Stimulated activated CD4-positive, alpha-beta T cell treated with anti-CD3 and anti-CD28 coated beads, Interleukin-15, amount 100 ng/mL, for 1 hour (primary cell): ENCODE measurements around the gene S100A7.
"Not testable (repeated sequence)": the region's sequence is repeated elsewhere in the genome, so short reads cannot be mapped to it uniquely, and the experiment has no call there.

Source experiments
- DNase-seq, 2 donors: peaks; one replicate each; pipeline ENCODE4 v3.0.0-alpha.2; 2020; ENCODE audit warnings: low read depth in 1 of 2, low spot score in 1 of 2

Gene S100A7

GRCh38 chr1:153431928-153432327, 28.5 kb downstream of the S100A7 start:
- no peak for DNase-seq

DNA sequence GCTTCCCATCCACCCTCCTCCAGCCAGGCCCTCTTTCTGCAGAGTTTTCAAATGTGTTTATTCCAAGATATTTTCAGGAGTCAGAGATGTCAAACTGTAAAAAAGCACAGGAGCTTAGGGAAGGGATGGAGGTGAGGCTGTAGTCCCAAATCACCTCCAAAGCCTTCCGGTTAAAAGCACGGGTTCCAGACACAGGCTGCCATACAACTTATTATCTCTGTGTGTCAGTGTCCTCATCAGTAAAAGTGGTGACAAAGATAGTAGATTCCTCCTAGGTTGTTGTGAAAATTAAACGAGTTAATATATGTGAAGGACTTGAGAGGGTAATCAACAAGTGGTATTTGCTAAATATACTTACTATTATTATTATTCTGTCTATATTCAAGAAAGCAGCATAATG, 29.0 kb downstream of the S100A7 start:
- no peak for DNase-seq

GRCh38 chr1:153431002-153431401, 29.4 kb downstream of the S100A7 start:
- DNase-seq, result no peak

DNA sequence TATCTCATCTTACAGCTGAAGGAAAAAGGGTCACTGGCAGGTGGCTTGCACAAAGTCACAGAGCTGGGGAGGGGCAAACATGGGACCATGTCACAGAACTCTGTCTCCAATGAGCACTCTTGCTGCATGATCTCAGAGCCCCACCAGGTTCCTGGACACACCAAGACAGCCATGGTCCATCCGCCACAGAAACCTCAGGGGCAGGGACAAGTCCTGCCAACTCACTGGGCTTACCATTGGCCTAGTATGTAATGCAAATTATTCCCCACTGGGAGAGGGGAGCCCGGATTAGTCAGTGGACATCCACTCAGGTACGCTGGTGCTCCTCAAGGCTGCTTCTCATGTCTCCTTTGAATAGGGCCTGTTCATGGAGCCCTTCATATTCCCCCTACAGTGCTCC, 29.9 kb downstream of the S100A7 start:
- no peak for DNase-seq

DNA sequence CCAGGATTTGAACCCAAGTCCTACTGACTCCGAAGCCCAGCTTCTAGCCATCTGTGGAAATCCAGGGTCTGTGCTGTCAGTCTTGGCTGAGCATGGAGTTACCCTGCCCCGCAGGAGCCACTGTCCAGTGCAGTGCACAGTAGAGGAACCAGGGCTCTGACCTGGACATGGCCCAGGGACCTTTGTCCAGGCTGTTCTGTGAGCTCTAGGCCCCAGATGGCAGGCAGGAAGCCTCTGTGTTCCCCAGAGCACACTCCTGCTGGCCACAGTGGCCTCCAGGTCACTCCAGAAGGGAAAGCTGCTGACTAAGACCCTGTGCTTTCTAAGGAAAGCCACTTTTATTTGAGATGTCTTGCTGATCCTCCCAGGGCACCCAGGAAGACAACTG, 30.3 kb downstream of the S100A7 start:
- DNase-seq, result no peak

GRCh38 chr1:153429266-153430165, 30.9 kb downstream of the S100A7 start:
- no peak for DNase-seq

DNA sequence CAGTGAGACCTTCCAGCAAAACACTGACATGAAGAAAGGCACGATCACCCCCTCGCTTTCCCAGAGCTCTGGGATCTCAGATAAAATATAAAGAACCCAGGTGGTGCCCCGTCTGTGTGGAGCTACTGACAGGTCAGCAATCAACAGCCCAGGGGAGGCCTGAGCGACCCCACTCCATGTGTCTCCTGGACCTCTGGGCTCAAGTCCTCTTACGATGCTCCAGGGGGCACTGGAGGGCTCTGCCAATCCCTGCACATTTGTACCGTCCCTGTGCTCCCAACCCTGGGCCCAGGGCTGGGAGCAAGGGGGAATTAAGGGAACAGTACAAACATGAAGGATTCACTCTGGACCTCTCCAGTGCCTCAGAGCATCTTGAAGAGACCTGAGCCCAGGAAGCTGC, 31.7 kb downstream of the S100A7 start:
- no peak for DNase-seq

GRCh38 chr1:153428073-153428638, 32.3 kb downstream of the S100A7 start:
- no peak for DNase-seq

DNA sequence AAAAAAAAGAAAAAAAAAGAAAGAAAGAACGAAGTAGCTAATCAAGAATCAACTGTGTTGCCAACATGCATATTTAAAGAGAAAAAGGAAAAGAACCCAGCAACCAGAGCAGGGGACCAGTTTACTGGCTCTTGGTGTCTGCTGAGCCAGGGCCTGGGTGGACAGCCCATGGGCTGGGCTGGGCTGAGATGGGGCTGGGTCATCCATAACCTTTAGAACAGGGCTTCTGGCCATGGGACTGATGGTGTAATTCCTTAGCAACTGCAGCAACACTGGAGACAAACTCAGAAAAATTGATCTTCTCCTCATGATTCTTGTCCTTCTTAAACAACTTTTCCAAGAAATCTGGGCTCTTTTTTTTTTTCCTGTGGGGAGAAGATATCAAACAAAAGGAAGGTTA, 33.6 kb downstream of the S100A7 start:
- DNase-seq, result no peak

DNA sequence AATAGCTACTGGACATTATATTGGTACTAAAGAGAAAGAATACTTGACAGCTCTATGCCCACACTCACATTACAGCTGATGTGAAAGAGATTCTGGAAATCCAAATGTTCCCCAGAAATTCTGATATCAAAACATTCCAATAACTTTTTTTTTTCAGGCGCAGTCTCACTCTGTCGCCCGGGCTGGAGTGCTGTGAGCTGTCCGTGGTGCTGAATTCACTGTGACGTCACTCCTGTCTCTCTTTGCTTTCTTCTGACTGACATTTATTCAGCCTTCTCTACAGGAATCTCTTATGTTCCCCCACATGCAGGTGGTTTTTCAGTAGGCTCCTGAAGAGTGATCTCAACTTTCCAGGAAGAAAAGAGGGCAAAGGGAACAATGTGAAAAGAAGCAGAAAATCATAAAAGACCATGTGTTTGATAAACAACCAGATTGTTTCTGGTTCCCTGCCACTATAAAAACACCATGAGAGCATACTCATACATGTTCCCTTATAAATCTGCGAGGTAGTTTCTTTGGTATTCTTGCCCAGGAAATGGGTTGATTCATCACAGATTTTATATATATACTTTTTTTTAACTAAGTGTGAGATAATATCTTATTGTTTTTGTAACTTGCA, 37.9 kb downstream of the S100A7 start:
- DNase-seq, result peak; percentile 15 to 51

- no peak for DNase-seq
Measured at GRCh38 chr1:153420306-153420705, 40.1 kb downstream of the S100A7 start.

DNA sequence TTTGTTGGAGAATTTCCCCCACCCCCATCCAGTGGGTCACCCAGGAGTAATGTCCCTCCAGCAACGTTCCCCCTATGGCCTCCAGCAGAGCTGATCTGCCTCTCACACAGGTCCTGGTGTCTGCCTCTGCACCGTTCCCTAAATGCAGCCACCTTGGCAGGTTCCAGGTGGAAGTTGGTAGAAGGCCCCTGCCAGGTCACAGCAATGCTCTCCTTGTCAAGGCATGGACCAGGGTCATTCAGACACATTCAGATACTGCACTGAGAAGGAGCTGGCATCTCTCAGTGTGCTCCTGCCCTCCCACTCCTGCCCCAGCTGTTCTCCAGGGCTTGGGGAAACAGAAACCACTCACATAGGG, 41.0 kb downstream of the S100A7 start:
- not testable (repeated sequence) for DNase-seq

- DNase-seq, result not testable (repeated sequence)
Measured at GRCh38 chr1:153418758-153419435, 41.6 kb downstream of the S100A7 start.

DNA sequence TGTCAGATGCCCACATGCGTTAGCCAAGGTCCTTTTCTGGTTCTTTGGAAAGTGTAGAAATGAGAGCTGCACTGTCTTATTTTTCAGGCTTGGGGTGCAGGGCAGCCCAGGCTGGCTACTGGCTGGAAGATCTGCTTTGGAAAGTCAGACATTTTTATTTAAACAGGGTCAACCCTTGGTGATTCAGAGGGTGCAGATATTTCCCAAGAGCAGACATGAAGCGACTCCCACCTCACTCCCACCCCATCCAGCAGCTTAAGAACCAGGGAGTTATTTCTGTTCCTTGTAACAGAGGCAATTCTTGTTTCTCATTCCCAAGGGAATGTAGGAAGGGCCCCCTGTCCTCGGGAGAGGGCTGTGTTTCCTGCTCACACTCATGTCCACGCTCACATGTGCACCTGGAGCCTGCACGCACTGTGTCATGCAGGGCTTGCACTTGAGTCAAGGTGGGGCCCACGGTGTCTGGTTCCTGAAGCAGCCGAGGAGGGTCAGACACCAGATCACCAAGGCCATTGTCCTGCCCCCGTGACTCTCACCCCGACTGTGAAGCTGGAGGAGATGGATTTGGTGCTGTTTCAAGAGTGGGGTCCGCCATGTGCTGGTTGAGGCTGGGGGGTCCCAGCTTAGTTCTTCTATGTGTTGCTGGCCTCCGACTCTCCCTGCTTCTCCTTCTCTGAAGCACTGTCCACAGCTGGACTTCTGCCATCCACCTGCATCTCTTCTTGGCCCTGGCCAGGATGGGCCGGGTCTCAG, 43.1 kb downstream of the S100A7 start:
- no peak for DNase-seq

DNA sequence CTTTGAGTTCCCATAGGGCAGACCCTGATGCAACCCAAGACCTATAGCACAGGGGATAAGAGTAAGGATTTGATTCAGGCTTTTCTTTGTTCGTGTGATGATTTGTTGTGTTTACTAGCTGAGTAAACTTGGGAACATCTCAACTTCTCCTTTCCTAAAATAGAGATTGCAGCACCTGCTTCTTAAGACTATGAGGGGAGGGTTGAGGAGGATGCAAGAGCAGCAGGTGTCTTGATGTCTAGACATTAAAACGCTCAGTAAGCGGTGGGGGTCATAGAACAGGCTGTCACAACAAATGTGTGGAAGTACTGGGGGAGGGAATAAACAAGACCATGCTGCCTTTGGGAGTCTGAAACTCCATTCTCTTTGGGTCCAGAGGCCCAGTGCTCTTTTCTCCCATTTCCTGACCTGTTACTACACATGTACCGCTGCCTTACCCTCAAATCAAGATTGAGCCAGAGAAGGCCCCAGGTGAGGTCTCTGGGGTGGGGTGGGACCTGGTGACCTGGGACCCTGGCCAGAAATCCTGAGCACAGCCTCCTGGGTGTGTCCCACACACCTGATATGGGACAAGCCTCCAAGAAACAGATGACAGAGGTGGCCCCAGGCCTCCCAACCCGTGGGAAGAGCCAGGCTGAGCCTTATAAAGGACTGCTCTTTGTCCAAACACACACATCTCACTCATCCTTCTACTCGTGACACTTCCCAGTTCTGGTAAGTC, 44.4 kb downstream of the S100A7 start, which contains the start of gene S100A7A:
Gene S100A7A (plus strand): TSS at position 671 of the 721 bp plus-strand sequence. CDS start 1,563 bp downstream, outside the sequence.
- DNase-seq, result no peak

- not testable (repeated sequence) for DNase-seq
Measured at GRCh38 chr1:153413961-153414360, 46.5 kb downstream of the S100A7 start.
